GM23338 (cell line): ENCODE results near the gene WDR11. TPM values are rescaled to one million over a fixed set of nuclear protein-coding genes. Genes with fewer than 3 reads are reported as not detected.

Experiments
- ATAC-seq: fragments of 200-7000 bp; cut with Tn5 transposase; 3 replicates; pipeline ENCODE4 v1.9.1; 2020
- DNase-seq: peaks from one replicate; pipeline ENCODE4 v3.0.0-alpha.2; 2015; ENCODE audit warnings: low spot score
- H2AFZ ChIP-seq: fragments of 200-600 bp; sonication (generic); 2 replicates; pipeline ENCODE4 v1.8.0; 2016; ENCODE audit warnings: antibody characterized with exemption, mild to moderate bottlenecking, moderate library complexity
- H3F3A ChIP-seq: fragments of 200-600 bp; sonication (generic); replicated peaks from 2 replicates; pipeline ENCODE4 v1.8.0; 2017; ENCODE audit warnings: antibody characterized with exemption, mixed run types, low read depth
- H3K27ac ChIP-seq: fragments of 200-600 bp; sonication (generic); 2 replicates; pipeline ENCODE4 v1.6.1; 2016; ENCODE audit warnings: low read depth
- H3K27me3 ChIP-seq: fragments of 200-600 bp; sonication (generic); 2 replicates; pipeline ENCODE4 v1.8.0; 2016; ENCODE audit warnings: mild to moderate bottlenecking, mixed run types, moderate library complexity; ENCODE audit not compliant: insufficient read depth
- H3K36me3 ChIP-seq: fragments of 200-600 bp; sonication (generic); 2 replicates; pipeline ENCODE4 v1.8.0; 2016; ENCODE audit warnings: mild to moderate bottlenecking; ENCODE audit not compliant: insufficient read depth
- H3K4me1 ChIP-seq: fragments of 200-600 bp; sonication (generic); 2 replicates; pipeline ENCODE4 v1.8.0; 2016; ENCODE audit warnings: mild to moderate bottlenecking, moderate library complexity; ENCODE audit not compliant: insufficient read depth
- H3K4me2 ChIP-seq: fragments of 200-600 bp; sonication (generic); 2 replicates; pipeline ENCODE4 v1.7.1; 2017; ENCODE audit warnings: mixed run types
- H3K4me3 ChIP-seq: fragments of 200-600 bp; sonication (generic); 2 replicates; pipeline ENCODE4 v1.6.1; 2016; ENCODE audit warnings: mixed run types
- H3K79me2 ChIP-seq: fragments of 200-600 bp; sonication (generic); replicated peaks from 2 replicates; pipeline ENCODE4 v1.8.0; 2017; ENCODE audit warnings: mild to moderate bottlenecking; ENCODE audit not compliant: insufficient read depth
- H3K9me2 ChIP-seq: fragments of 200-600 bp; sonication (generic); 2 replicates; pipeline ENCODE4 v1.8.0; 2017; ENCODE audit not compliant: insufficient read depth
- H4K20me1 ChIP-seq: fragments of 200-600 bp; sonication (generic); replicated peaks from 2 replicates; pipeline ENCODE4 v1.8.0; 2017; ENCODE audit warnings: mild to moderate bottlenecking; ENCODE audit not compliant: insufficient read depth
- H3K27ac Mint-ChIP-seq: 2 replicates; pipeline ENCODE4 v1.8.0; 2020; ENCODE audit warnings: inconsistent platforms, mild to moderate bottlenecking, moderate library complexity, mixed read lengths
- H3K27me3 Mint-ChIP-seq: 3 replicates; pipeline ENCODE4 v1.8.0; 2022; ENCODE audit warnings: low read depth, mild to moderate bottlenecking, moderate library complexity, mixed read lengths, inconsistent platforms; ENCODE audit not compliant: insufficient read depth, poor library complexity
- H3K36me3 Mint-ChIP-seq: 3 replicates; pipeline ENCODE4 v1.8.0; 2021; ENCODE audit warnings: low read depth, mild to moderate bottlenecking, inconsistent platforms, moderate library complexity, mixed read lengths
- H3K4me1 Mint-ChIP-seq: 3 replicates; pipeline ENCODE4 v1.8.0; 2020; ENCODE audit warnings: mild to moderate bottlenecking, inconsistent platforms, mixed read lengths
- H3K4me3 Mint-ChIP-seq: 3 replicates; pipeline ENCODE4 v1.8.0; 2021; ENCODE audit warnings: moderate library complexity, mild to moderate bottlenecking, inconsistent platforms, mixed read lengths
- H3K9me3 Mint-ChIP-seq: 3 replicates; pipeline ENCODE4 v1.8.0; 2020; ENCODE audit warnings: moderate library complexity, mild to moderate bottlenecking, inconsistent platforms, mixed read lengths
- CREB1 ChIP-seq: fragments of 250-450 bp; sonication (Bioruptor Pico); IDR thresholded peaks from 2 replicates; pipeline ENCODE4 v1.5.0; 2020; ENCODE audit warnings: low read depth, mild to moderate bottlenecking, moderate library complexity
- EZH2 ChIP-seq: fragments of 200-600 bp; sonication (generic); IDR thresholded peaks from one replicate; pipeline ENCODE4 v1.8.0; 2017; ENCODE audit warnings: antibody characterized with exemption, mild to moderate bottlenecking, low read depth; ENCODE audit not compliant: unreplicated experiment
- EZH2phosphoT487 ChIP-seq: fragments of 200-600 bp; sonication (generic); IDR thresholded peaks from one replicate; pipeline ENCODE4 v1.8.1; 2018; ENCODE audit warnings: antibody characterized with exemption; ENCODE audit not compliant: unreplicated experiment
- NANOG ChIP-seq: IDR thresholded peaks from 2 replicates; pipeline ENCODE4 v1.6.1; 2016; ENCODE audit warnings: antibody characterized with exemption, borderline replicate concordance
- POLR2AphosphoS5 ChIP-seq: IDR thresholded peaks from 2 replicates; pipeline ENCODE4 v1.6.1; 2016; ENCODE audit warnings: antibody characterized with exemption, low read depth
- STAT1 ChIP-seq: IDR thresholded peaks from one replicate; pipeline ENCODE4 v1.6.1; 2016; ENCODE audit warnings: antibody characterized with exemption; ENCODE audit not compliant: unreplicated experiment
- ZNF331 ChIP-seq: fragments of 250-450 bp; sonication (Bioruptor Pico); IDR thresholded peaks from 2 replicates; pipeline ENCODE4 v1.5.0; 2020; ENCODE audit warnings: low read depth, mild to moderate bottlenecking, moderate library complexity
- polyA plus RNA-seq: library from polyadenylated mRNA; unstranded; fragments of >200 nt; fragmentation: Nextera tagmentation; extraction: Ambion mirVana; gene quantifications from 2 replicates; pipeline ENCODE4 v1.2.1, GENCODE V29; 2016
- total RNA-seq: library from RNA; depleted of rRNA; stranded (reverse); fragments of >200 nt; shearing (Covaris generic); gene quantifications from 2 replicates; pipeline ENCODE4 v1.2.3, GENCODE V29; 2014
- TF ChIP-seq, protein P1 (sequence below), 2 experiments: fragments of 200-600 bp in 1 of 2; sonication (generic) in 1 of 2; conservative IDR thresholded peaks; 2 replicates each; pipeline versions ENCODE4 v1.5.1 to v1.6.1; 2016 to 2017; ENCODE audit warnings: antibody characterized with exemption in 2 of 2, low read depth in 2 of 2, mild to moderate bottlenecking in 2 of 2, moderate library complexity in 1 of 2
- TF ChIP-seq, protein P2 (sequence below): IDR thresholded peaks from 2 replicates; pipeline ENCODE4 v1.6.1; 2016; ENCODE audit warnings: antibody characterized with exemption
- TF ChIP-seq, protein P3 (sequence below): fragments of 250-450 bp; sonication (Bioruptor Pico); IDR thresholded peaks from 2 replicates; pipeline ENCODE4 v1.5.0; 2020; ENCODE audit warnings: mild to moderate bottlenecking, moderate library complexity

Gene WDR11
- total and polyA plus RNA-seq, 2 experiments from 2014 or later = 19.7 to 74.4 TPM

GRCh38 chr10:120854388-120854787, 3.2 kb downstream of the WDR11 start:
- Histone ChIP-seq H3K4me2 (no peak overlapping the region), H3K4me1 (0 out of 2 replicates have a peak, but pooled peaks cover 5% of the 10 kb centered on the region), H2AFZ (no peak overlapping the region), H3K9me2 (peaks cover 5% of the 10 kb centered on the region; the same call in 1 of the 2 replicates), H3K4me3 (no peak overlapping the region), H3F3A (no peaks in the 10 kb centered on the region), H3K27ac (no peak overlapping the region), H3K79me2 (peaks cover 60% of the 10 kb centered on the region), H3K36me3 (peaks cover 14% of the 10 kb centered on the region; the same call in 1 of the 2 replicates), H4K20me1 (0 out of 2 replicates have a peak, but pooled peaks cover 5% of the 10 kb centered on the region), H3K27me3 (no peaks in the 10 kb centered on the region)
- H3K36me3 Mint-ChIP-seq = peaks cover 36% of the 10 kb centered on the region
- ATAC-seq = no peak
- no peak for DNase-seq
- TF ChIP-seq POLR2AphosphoS5 (no peak), NANOG (no peak), EZH2 (no peak), CREB1 (CRISPR knock-in tag) (no peak)
- TF ChIP-seq, protein P1, sequence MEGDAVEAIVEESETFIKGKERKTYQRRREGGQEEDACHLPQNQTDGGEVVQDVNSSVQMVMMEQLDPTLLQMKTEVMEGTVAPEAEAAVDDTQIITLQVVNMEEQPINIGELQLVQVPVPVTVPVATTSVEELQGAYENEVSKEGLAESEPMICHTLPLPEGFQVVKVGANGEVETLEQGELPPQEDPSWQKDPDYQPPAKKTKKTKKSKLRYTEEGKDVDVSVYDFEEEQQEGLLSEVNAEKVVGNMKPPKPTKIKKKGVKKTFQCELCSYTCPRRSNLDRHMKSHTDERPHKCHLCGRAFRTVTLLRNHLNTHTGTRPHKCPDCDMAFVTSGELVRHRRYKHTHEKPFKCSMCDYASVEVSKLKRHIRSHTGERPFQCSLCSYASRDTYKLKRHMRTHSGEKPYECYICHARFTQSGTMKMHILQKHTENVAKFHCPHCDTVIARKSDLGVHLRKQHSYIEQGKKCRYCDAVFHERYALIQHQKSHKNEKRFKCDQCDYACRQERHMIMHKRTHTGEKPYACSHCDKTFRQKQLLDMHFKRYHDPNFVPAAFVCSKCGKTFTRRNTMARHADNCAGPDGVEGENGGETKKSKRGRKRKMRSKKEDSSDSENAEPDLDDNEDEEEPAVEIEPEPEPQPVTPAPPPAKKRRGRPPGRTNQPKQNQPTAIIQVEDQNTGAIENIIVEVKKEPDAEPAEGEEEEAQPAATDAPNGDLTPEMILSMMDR (conservative IDR thresholded peaks at IDR 0.05; ENCODE audit: low read depth in 2 of 2) = no peak
- H3K27me3 Mint-ChIP-seq = no peaks in the 10 kb centered on the region
- peaks cover 4% of the 10 kb centered on the region; the same call in 1 of the 3 replicates for H3K9me3 Mint-ChIP-seq
- no peak overlapping the region for H3K4me3 Mint-ChIP-seq
- peaks cover 8% of the 10 kb centered on the region; the same call in 2 of the 3 replicates for H3K4me1 Mint-ChIP-seq
- no peak overlapping the region for H3K27ac Mint-ChIP-seq

DNA sequence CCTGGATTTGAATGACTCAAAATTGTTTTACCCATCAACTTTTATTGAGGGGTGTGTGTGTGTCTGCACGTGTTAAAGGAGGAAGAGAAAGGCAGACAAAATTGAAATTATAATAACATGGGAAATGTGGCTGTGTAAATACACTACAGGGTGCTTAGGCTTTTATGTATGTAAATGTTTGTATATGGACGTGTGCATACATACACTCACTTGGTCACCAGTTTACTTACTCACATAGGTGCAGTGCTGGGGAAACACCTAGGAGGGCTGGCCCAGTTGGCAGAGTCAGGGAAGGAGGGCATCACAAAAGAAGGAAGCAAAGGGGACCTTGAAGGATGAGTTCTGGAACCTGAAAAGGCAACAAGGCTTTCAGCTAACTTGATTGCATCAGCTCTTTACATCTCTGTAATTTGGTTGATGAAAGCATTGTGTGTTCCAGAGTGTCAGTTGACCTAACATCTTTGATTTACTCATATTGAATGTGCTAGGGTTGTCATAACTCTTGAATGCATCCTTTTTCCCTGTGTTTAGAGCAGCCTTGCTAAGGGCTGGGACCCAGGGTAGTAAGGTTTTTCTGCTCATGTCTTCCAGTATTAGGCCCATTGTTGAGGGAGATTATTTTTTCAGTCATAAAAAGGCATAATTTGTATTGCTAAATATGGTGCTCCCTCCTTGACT, 10.2 kb downstream of the WDR11 start:
- Mint-ChIP-seq H3K4me3 (no peak overlapping the region), H3K4me1 (no peaks in the 10 kb centered on the region), H3K36me3 (peaks cover 21% of the 10 kb centered on the region), H3K27me3 (no peaks in the 10 kb centered on the region), H3K9me3 (no peaks in the 10 kb centered on the region; the same call in 2 of the 3 replicates), H3K27ac (peak overlapping the region; percentile 62; the same call in 1 of the 2 replicates)
- Histone ChIP-seq H3K36me3 (peaks cover 22% of the 10 kb centered on the region; the same call in 1 of the 2 replicates), H3K79me2 (peaks cover 13% of the 10 kb centered on the region), H3K4me3 (no peak overlapping the region), H3F3A (no peaks in the 10 kb centered on the region), H3K27ac (no peak overlapping the region), H3K4me2 (no peak overlapping the region), H3K9me2 (no peaks in the 10 kb centered on the region), H4K20me1 (peaks cover 5% of the 10 kb centered on the region; the same call in 1 of the 2 replicates), H3K4me1 (no peaks in the 10 kb centered on the region), H2AFZ (no peak overlapping the region), H3K27me3 (no peaks in the 10 kb centered on the region)
- ATAC-seq = no peak
- no peak for DNase-seq
- TF ChIP-seq CREB1 (CRISPR knock-in tag) (no peak), POLR2AphosphoS5 (no peak), ZNF331 (CRISPR knock-in tag) (no peak), EZH2 (no peak), STAT1 (no peak), EZH2phosphoT487 (no peak), NANOG (no peak)
- TF ChIP-seq, protein P2, sequence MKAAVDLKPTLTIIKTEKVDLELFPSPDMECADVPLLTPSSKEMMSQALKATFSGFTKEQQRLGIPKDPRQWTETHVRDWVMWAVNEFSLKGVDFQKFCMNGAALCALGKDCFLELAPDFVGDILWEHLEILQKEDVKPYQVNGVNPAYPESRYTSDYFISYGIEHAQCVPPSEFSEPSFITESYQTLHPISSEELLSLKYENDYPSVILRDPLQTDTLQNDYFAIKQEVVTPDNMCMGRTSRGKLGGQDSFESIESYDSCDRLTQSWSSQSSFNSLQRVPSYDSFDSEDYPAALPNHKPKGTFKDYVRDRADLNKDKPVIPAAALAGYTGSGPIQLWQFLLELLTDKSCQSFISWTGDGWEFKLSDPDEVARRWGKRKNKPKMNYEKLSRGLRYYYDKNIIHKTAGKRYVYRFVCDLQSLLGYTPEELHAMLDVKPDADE = no peak
- TF ChIP-seq, protein P3, sequence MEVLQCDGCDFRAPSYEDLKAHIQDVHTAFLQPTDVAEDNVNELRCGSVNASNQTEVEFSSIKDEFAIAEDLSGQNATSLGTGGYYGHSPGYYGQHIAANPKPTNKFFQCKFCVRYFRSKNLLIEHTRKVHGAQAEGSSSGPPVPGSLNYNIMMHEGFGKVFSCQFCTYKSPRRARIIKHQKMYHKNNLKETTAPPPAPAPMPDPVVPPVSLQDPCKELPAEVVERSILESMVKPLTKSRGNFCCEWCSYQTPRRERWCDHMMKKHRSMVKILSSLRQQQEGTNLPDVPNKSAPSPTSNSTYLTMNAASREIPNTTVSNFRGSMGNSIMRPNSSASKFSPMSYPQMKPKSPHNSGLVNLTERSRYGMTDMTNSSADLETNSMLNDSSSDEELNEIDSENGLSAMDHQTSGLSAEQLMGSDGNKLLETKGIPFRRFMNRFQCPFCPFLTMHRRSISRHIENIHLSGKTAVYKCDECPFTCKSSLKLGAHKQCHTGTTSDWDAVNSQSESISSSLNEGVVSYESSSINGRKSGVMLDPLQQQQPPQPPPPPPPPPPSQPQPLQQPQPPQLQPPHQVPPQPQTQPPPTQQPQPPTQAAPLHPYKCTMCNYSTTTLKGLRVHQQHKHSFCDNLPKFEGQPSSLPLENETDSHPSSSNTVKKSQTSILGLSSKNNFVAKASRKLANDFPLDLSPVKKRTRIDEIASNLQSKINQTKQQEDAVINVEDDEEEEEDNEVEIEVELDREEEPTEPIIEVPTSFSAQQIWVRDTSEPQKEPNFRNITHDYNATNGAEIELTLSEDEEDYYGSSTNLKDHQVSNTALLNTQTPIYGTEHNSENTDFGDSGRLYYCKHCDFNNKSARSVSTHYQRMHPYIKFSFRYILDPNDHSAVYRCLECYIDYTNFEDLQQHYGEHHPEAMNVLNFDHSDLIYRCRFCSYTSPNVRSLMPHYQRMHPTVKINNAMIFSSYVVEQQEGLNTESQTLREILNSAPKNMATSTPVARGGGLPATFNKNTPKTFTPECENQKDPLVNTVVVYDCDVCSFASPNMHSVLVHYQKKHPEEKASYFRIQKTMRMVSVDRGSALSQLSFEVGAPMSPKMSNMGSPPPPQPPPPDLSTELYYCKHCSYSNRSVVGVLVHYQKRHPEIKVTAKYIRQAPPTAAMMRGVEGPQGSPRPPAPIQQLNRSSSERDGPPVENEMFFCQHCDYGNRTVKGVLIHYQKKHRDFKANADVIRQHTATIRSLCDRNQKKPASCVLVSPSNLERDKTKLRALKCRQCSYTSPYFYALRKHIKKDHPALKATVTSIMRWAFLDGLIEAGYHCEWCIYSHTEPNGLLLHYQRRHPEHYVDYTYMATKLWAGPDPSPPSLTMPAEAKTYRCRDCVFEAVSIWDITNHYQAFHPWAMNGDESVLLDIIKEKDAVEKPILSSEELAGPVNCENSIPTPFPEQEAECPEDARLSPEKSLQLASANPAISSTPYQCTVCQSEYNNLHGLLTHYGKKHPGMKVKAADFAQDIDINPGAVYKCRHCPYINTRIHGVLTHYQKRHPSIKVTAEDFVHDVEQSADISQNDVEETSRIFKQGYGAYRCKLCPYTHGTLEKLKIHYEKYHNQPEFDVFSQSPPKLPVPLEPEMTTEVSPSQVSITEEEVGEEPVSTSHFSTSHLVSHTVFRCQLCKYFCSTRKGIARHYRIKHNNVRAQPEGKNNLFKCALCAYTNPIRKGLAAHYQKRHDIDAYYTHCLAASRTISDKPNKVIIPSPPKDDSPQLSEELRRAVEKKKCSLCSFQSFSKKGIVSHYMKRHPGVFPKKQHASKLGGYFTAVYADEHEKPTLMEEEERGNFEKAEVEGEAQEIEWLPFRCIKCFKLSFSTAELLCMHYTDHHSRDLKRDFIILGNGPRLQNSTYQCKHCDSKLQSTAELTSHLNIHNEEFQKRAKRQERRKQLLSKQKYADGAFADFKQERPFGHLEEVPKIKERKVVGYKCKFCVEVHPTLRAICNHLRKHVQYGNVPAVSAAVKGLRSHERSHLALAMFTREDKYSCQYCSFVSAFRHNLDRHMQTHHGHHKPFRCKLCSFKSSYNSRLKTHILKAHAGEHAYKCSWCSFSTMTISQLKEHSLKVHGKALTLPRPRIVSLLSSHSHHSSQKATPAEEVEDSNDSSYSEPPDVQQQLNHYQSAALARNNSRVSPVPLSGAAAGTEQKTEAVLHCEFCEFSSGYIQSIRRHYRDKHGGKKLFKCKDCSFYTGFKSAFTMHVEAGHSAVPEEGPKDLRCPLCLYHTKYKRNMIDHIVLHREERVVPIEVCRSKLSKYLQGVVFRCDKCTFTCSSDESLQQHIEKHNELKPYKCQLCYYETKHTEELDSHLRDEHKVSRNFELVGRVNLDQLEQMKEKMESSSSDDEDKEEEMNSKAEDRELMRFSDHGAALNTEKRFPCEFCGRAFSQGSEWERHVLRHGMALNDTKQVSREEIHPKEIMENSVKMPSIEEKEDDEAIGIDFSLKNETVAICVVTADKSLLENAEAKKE (CRISPR knock-in tag) = no peak
